Kidney (tissue), 14 donors: ENCODE data around the gene MACROD2. TPM values are rescaled to one million over a fixed set of nuclear protein-coding genes. Genes with fewer than 3 reads are reported as not detected.

Experiments
- DNase-seq, 5 donors: peaks; one replicate each; pipeline ENCODE4 v3.0.0-alpha.2; 2013 to 2020
- FAIRE-seq: peaks from 2 replicates; lab custom pipeline; 2012; peaks lifted over from hg19 to GRCh38; lab: Jason Lieb, UNC
- H3K27ac ChIP-seq, 2 donors: one replicate each; pipeline ENCODE4 v1.7.0; 2013; ENCODE audit warnings: low read depth in 2 of 2, low read length in 2 of 2, inconsistent platforms in 1 of 2
- H3K27me3 ChIP-seq: one replicate; pipeline ENCODE4 v1.7.1; 2013; ENCODE audit warnings: low read length, inconsistent platforms; ENCODE audit not compliant: control insufficient read depth, insufficient read depth
- H3K36me3 ChIP-seq, 3 donors: one replicate each; pipeline versions ENCODE4 v1.7.0 to v1.7.1; 2013; ENCODE audit warnings: low read length in 3 of 3, control low read depth in 1 of 3, inconsistent platforms in 1 of 3; ENCODE audit not compliant: insufficient read depth in 3 of 3, control insufficient read depth in 2 of 3
- H3K4me1 ChIP-seq, 3 donors: one replicate each; pipeline versions ENCODE4 v1.7.0 to v1.7.1; 2013; ENCODE audit warnings: low read length in 3 of 3, inconsistent platforms in 1 of 3, low read depth in 1 of 3; ENCODE audit not compliant: control insufficient read depth in 2 of 3, insufficient read depth in 2 of 3
- H3K4me3 ChIP-seq, 3 donors: one replicate each; pipeline versions ENCODE4 v1.7.0 to v1.8.1; 2013; ENCODE audit warnings: low read length in 3 of 3, control low read depth in 1 of 3, inconsistent platforms in 1 of 3
- H3K9ac ChIP-seq, 3 donors: one replicate each; pipeline versions ENCODE4 v1.7.0 to v1.7.1; 2013; ENCODE audit warnings: low read length in 3 of 3, control low read depth in 1 of 3, inconsistent platforms in 1 of 3
- H3K9me3 ChIP-seq, 3 donors: one replicate each; pipeline versions ENCODE4 v1.7.0 to v1.7.1; 2013; ENCODE audit warnings: low read length in 3 of 3, control low read depth in 1 of 3, inconsistent platforms in 1 of 3; ENCODE audit not compliant: control insufficient read depth in 2 of 3, insufficient read depth in 1 of 3
- CTCF ChIP-seq: IDR thresholded peaks from 3 replicates; pipeline ENCODE4 v1.5.1; 2012; ENCODE audit warnings: mild to moderate bottlenecking, moderate library complexity, borderline replicate concordance; ENCODE audit not compliant: insufficient read depth; ENCODE audit errors: extremely low read depth
- intact Hi-C: fragments of 100-400 bp; cut with DNase I; formaldehyde crosslinking; loops from one replicate; pipeline ENCODE4 v1.11.1; 2022
- polyA plus RNA-seq: library from polyadenylated mRNA; stranded (reverse); fragments of 350-450 nt; fragmentation: Illumina TruSeq; extraction: RNeasy Lipid Tissue Mini Kit (QIAGEN cat#74804); gene quantifications from one replicate; pipeline ENCODE4 v1.2.3, GENCODE V29; 2014; ENCODE audit warnings: low read depth, low replicate concordance; ENCODE audit not compliant: insufficient read depth
- total RNA-seq: library from RNA; stranded (reverse); fragmentation: NEBNext Ultra II Directional; extraction: Animal tissue kit (Norgen Biotek cat#: 25700); gene quantifications from one replicate; pipeline ENCODE4 v1.2.1, GENCODE V29; 2021
- donor health status: control.
- donor health status: control.
- donor health status: control.
- donor health status: control.
- donor health status: control.
- donor health status: DM: yes; HTN: yes; CAD: no.
- donor health status: Normal renal cell carcinoma (clear cell type).

The MACROD2 gene
- total and polyA plus RNA-seq, 2 donors from 2014 or later = 3.0 to 10.0 TPM

GRCh38 chr20:15887387-15887786 is 1892.1 kb downstream of the MACROD2 start:
- FAIRE-seq = no peak
- TF ChIP-seq CTCF = no peak

GRCh38 chr20:15889061-15889460 is 1893.7 kb downstream of the MACROD2 start:
- intact Hi-C loops = no loop called here
- H3K36me3 ChIP-seq = no peaks in the 10 kb centered on the region
- no peaks in the 10 kb centered on the region for H3K4me1 ChIP-seq
- H3K27ac ChIP-seq = no peak overlapping the region
- TF ChIP-seq CTCF = no peak
- no peak overlapping the region for H3K9ac ChIP-seq
- H3K4me3 ChIP-seq = no peak overlapping the region
- no peak for DNase-seq
- no peak for FAIRE-seq
- peaks cover 0 to 6% (median 0%) of the 10 kb centered on the region in 3 donors for H3K9me3 ChIP-seq
- no peaks in the 10 kb centered on the region for H3K27me3 ChIP-seq

More at GRCh38 chr20:15887387-15887786, 1892.1 kb downstream of the MACROD2 start:
- Histone ChIP-seq H3K4me1 (no peaks in the 10 kb centered on the region), H3K27me3 (no peaks in the 10 kb centered on the region), H3K27ac (no peak overlapping the region), H3K9ac (no peak overlapping the region), H3K36me3 (no peaks in the 10 kb centered on the region), H3K4me3 (no peak overlapping the region), H3K9me3 (peaks cover 0 to 6% (median 0%) of the 10 kb centered on the region in 3 donors)
- intact Hi-C loops = no loop called here
- no peak for DNase-seq

GRCh38 chr20:15889514-15890256 is 1894.4 kb downstream of the MACROD2 start:
- H3K9me3 ChIP-seq = peaks cover 0 to 6% (median 0%) of the 10 kb centered on the region in 3 donors
- no peak overlapping the region for H3K4me3 ChIP-seq
- no peak overlapping the region for H3K27ac ChIP-seq
- no peaks in the 10 kb centered on the region for H3K27me3 ChIP-seq
- no peak overlapping the region for H3K9ac ChIP-seq
- H3K4me1 ChIP-seq = no peaks in the 10 kb centered on the region
- TF ChIP-seq CTCF = no peak
- intact Hi-C loops = no loop called here
- FAIRE-seq (no peak), DNase-seq (no peak)
- H3K36me3 ChIP-seq = no peaks in the 10 kb centered on the region
